T-helper 22 cell (primary cell): ENCODE results near the gene ZNF487.
"Not testable (repeated sequence)": the region's sequence is repeated elsewhere in the genome, so short reads cannot be mapped to it uniquely, and the experiment has no call there.

Source experiments
- DNase-seq: peaks from one replicate; pipeline ENCODE4 v3.0.0-alpha.2; 2020; ENCODE audit warnings: low read depth

ZNF487 gene

GRCh38 chr10:43404704-43405084, 32.2 kb upstream of the ZNF487 start:
- DNase-seq, result no peak

GRCh38 chr10:43407148-43407575, 29.7 kb upstream of the ZNF487 start:
- peak; percentile 23 for DNase-seq

- peak; percentile 80 for DNase-seq
Observed at GRCh38 chr10:43407576-43408330, 29.2 kb upstream of the ZNF487 start.

GRCh38 chr10:43408331-43408709, 28.6 kb upstream of the ZNF487 start:
- no peak for DNase-seq

- peak; percentile 88 for DNase-seq
Observed at GRCh38 chr10:43408710-43409384, 28.1 kb upstream of the ZNF487 start, which contains the start of gene HNRNPF. Gene HNRNPF, minus strand, starts transcription at chr10:43409186. Its CDS starts 21,302 bp downstream, at chr10:43387884.

- DNase-seq, result peak; percentile 54
Observed at GRCh38 chr10:43409385-43410109, 27.4 kb upstream of the ZNF487 start.

- DNase-seq, result no peak
Observed at GRCh38 chr10:43410345-43410744, 26.6 kb upstream of the ZNF487 start.

- no peak for DNase-seq
Observed at GRCh38 chr10:43411536-43411935, 25.4 kb upstream of the ZNF487 start.

GRCh38 chr10:43415544-43415943, 21.4 kb upstream of the ZNF487 start:
- no peak for DNase-seq

GRCh38 chr10:43417950-43418768, 18.8 kb upstream of the ZNF487 start:
- peak; percentile 44 for DNase-seq

- DNase-seq, result no peak
Observed at GRCh38 chr10:43419997-43420368, 16.9 kb upstream of the ZNF487 start.

- DNase-seq, result peak; percentile 78
Observed at GRCh38 chr10:43420369-43421200, 16.3 kb upstream of the ZNF487 start.

- DNase-seq, result no peak
Observed at GRCh38 chr10:43421201-43421507, 15.8 kb upstream of the ZNF487 start.

GRCh38 chr10:43421519-43421918, 15.4 kb upstream of the ZNF487 start:
- no peak for DNase-seq

- not testable (repeated sequence) for DNase-seq
Observed at GRCh38 chr10:43421944-43422343, 15.0 kb upstream of the ZNF487 start.

GRCh38 chr10:43424416-43424815, 12.5 kb upstream of the ZNF487 start:
- no peak for DNase-seq

GRCh38 chr10:43426476-43426875, 10.4 kb upstream of the ZNF487 start:
- not testable (repeated sequence) for DNase-seq

GRCh38 chr10:43427166-43427825, 9.6 kb upstream of the ZNF487 start:
- DNase-seq, result peak; percentile 32

GRCh38 chr10:43430926-43431663, 5.8 kb upstream of the ZNF487 start:
- no peak for DNase-seq
